CD4-positive, alpha-beta T cell treated with Interleukin-15 for 4 hours (primary cell): ENCODE measurements around the gene NUP50.

ENCODE experiments used
- DNase-seq: peaks from one replicate; pipeline ENCODE4 v3.0.0-alpha.2; 2020; ENCODE audit warnings: low spot score

Gene NUP50

DNA sequence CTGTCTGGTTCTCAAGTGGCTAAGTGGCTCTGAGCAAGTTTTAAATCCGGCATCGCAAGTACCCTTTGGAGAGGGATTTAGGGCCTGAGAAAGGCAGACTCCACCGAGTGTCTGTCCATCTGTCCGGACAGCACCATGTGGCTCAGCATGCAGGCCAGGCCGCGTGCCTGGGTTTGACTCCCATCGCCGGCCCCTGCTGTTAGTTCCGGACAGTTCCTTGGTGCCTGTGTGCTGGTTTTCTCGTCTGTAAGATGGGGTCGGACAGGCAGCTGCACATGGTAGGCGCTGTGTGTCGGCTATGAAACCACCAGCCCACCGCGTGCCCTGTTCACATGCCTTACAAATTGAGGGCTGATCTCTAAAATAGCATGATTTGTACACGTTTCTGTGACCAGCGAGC is 31.0 kb downstream of the NUP50 start:
- DNase-seq = no peak

DNA sequence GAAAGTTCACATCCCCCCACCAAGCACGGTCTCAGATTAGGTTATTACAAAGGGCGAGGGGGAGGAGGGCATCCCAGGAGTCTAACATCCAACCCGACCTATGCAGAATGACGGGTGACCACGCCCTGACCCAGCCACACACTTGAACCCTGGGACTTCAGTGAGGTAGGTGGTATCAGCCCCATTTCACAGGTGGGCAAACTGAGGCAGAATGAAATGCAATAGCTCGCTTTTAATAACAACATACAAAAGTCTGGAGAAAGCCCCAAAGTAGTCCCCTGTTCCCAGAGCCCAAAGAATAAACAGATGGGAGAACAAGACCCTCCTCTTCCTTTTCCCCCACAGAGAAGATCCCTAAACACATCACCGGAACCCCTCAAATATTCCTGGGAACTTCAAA is 31.9 kb downstream of the NUP50 start:
- DNase-seq = no peak

DNA sequence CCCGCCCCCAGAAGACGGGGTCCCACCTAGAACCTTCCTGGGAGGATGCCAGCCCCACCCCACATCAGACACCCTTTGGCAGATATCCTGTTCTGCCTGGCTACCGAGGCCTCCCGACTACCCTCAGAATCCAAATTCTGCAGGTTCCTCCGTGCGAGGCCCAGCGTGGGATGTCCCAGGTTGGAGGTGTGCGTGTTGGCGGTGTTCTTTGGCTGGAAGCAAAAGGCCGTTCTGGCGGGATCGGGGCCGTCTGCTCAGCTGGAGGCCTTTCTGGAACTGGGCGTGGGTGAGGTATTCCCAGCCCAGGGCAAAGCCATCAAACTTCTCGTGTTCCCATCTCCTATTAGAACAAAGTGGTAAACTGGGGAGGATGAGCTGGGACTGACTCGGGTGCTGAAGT is 32.6 kb downstream of the NUP50 start:
- DNase-seq = no peak

DNA sequence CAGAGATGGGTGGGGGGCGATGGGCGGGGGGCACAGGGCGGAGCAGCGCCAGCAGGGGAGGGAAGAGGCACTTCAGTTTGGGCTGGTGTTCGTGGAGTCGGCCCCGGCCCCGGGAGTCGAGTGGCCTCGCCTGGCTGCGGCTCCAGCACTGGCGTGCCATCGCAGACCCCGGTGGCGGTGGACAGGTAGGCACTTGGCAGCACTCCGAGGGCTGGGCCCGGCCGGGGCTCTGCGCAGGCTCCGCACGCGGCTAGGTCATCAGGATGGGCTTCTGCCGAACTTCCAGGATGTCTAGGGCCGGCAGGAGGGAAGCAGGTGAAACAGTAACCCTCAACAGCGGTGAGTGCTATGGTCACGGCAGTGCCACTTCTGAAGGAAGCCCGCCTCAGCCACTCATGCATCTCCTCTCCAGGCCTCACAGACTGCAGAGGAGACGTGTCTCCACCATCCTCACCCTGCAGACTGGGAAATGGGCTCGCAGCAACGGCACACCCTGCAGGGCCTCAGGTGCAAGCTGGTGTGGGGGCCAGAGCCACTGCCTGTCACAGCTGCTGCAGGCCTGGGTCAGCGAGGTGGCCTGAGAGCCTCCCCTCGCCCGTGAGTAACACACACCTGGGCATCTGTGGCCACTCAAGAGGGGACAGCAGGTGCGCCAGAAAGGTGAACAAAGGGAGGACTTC is 33.3 kb downstream of the NUP50 start:
- DNase-seq = no peak

DNA sequence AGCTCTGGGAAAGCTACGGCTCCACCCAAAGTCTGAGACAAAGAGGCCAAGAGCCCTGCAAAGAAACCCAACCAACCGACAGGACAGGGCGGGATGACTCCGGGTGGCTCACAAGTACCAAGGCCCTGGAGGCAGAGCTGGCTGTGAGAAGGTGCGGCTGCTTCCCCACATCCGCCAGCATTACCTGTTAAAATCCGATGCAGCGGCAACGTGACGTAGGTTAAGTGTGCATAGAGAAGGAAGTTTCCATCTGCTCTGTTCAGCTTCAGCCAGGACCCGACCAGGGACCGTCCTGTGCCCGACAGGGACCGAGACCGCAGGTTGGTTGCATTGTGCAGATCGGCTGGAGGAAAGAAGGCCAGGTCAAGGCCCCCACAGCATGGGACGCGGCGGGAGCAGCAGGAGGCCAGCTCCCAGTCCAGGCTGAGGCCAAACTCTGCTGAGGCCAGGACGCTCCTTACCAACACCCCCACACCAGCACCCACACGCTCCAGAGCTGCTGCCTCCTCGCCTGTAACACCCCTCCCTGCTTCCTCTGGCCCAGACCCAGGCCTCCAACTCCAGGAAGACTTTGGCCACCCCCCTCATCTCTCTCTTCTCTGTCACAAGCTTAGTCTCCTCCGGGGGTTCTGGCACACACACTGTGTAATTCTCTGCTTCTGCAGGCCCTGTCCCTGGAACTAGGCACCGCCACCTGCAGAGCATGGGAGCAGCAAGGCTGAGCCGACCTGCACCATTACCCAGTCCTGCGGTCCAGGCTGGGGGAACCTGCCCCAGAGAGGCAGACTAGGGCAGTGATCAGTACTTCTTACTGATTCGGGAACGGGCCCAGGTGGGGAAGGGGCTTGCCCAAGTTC is 34.1 kb downstream of the NUP50 start:
- DNase-seq = no peak

DNA sequence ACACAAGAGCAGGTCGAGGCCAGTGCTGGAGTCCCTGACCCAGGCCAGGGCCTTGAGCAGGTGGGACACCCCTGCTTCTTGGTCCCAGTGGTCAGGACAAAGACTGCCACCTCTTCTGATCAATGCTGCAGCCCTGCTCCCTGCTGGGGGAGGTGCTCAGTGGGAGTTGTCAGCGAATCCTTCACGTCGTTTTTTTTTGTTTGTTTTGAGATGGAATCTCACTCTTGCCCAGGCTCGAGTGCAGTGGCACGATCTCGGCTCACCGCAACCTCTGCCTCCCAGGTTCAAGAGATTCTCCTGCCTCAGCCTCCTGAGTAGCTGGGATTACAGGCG is 34.7 kb downstream of the NUP50 start:
- DNase-seq = no peak

DNA sequence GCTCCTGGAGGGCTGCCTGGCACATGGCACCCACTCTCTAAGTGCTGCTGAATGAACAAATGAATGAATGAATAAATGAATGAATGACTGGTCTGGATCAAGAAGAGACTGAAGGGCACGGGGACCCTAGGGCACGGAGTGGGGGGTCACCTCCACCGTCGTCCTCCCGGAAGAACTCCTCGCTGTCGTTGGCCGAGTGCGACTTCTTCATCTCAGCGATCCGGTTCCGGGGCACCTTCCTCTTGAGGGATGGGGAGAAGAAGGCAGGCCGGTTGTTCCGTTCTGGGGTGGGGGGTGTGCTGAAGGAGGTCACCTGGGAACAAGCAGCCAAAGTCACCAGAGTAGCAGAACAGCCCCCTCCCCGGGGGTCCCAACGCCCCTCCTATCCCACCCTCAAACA is 36.0 kb downstream of the NUP50 start:
- no peak for DNase-seq

DNA sequence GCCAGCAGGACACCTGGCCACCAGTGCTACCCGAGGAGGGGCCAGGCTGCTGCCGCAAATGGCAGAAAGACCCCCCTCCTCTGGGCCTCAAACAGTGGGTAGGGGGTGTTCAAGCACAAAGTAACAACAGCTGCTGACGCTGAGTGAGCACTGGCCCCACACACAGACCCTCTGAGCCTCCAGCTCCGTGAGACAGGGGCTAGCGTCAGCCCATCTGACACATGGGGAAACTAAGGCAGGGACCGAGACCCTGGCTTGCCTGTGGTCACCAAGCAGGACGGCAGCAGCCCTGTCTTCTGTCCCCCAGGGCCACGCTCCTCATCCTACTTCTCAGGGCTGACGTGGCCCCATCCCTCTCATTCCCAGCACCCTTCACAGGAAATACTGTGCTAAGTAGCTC is 36.5 kb downstream of the NUP50 start:
- no peak for DNase-seq

DNA sequence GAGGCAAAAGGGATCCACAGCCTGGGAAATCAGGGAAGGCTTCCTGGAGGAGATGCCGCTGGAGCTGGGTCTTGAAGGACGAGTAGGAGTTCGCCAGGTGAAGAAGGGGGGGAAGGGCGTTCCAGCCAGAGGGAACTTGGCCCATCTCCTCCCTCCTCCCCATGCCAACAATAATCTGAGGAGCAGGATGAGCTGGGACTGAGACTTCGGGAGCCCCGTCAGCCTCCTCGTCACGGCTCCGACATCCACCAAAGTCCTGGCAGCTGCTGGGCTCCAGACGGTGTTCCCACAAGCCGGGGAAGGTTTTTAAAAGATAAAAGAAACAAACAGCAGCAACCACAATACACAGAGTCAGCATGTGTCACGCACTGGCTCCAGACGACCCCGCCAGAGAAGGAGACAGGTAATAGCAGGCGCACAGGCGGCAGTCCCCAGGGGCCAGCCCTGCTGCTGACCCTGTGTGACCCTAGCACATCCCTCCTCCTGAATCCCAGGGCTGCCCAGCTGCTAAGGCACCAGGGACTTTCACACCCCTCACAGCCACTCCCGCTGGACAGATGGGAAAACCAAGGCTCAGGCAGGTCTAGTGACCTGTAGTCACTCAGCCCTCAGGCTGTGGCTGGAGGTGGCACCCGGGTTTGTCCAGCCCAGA is 37.3 kb downstream of the NUP50 start:
- DNase-seq = no peak

DNA sequence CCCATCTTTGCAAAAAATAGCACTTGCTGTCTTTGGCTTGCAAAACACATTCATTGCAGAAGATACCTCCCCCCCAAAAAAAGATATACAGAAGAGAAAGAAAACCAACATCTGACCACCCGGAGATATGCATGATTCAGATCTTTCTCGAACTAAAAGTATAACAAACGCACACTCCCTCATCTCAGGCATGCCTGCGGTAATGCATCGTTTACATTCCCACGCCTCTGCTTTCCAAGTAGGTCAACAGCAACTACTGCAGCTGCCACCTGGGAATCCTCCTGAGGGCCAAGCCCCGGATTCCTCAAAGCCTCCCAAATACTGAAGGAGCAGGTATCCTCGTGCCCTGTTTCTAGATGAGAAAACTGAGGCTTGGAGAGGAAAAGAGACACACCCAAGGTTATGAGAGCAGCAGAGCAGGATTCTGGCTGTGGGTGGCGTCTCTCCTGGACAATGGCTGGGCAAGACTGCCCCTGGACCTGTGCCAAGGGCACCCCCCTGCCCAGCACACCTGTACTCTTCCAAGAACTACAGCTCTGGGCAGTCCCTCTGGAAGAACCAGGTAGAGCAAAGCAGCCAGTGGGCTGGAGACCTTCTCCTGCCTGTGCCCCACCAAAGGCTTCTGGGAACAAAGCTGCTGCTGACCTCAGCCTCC is 38.1 kb downstream of the NUP50 start:
- DNase-seq = no peak

DNA sequence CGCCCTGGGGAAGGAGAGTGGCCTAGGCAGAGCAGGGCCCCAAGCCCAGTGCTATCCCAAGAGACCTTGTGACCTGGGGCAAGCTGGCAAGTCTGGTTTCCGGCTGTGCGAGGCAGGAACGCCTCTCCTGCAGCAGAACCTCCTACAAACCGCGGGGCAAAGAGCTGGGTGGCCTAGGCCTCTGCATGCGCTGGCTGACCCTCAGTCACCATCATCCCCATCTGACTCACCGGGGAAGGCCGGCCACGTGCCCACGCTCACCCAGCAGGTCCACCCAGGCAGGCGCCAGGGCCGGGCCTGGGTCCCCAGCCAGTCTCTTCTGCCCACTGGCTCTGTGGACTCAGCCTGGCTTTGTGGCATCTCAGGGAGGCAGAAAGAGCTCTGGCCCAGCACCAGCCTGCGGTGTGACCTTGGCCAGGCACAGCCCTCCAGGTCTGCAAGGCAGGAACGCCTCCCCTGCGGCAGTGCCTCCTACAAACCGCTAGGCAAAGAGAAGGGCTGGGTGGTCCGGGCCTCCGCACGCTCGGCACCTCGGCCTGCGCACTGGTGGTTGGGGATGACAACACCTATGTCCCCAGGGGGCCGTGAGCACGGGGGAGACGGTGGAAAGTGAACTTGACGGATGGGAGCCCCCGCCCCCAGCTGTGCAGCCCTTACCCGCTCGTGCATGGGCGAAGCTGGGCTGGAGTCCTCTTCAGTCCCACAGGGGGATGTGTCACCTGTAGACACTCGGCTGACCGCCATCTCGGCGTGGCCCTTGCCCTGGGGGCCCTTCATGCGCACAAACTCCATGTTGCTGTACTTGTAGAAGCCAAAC is 38.8 kb downstream of the NUP50 start:
- no peak for DNase-seq

DNA sequence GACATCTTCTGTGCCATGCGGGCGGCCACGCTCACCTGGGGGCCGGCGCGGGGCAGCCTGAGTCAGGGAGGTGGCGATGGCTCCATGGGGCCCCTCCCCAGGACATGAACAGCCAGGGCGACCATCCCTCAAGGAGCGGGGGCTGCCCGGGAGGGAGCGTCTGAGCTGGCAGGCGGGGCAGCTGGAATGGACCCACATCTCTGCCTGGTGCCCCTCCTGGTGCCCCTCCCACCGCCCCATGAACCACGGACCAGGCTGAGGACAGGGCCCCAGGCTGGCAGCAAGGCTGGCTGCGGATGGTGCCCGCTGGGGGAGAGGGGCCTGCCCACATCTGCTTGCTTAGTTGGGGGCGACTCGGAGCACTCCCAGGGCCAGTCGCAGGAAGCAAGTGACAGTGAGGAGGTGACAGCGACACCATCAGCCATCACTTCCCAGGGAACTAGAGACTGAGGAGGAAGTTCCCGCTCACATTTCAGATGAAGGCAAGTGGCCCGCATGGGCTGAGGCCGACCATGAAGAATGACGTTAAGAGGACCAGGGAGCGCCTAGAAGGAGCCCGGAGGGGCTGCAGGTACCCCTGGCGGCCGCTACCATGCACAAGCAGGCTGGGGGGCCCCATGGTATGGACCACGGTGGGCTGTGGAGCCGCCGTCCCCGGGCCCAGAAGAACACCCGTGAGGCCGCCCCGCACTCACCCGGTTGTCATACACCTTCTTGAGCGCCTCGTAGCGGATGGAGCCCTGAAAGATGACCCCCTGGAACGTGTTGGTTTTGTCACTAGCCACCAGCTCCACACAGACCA is 39.6 kb downstream of the NUP50 start:
- DNase-seq = no peak

DNA sequence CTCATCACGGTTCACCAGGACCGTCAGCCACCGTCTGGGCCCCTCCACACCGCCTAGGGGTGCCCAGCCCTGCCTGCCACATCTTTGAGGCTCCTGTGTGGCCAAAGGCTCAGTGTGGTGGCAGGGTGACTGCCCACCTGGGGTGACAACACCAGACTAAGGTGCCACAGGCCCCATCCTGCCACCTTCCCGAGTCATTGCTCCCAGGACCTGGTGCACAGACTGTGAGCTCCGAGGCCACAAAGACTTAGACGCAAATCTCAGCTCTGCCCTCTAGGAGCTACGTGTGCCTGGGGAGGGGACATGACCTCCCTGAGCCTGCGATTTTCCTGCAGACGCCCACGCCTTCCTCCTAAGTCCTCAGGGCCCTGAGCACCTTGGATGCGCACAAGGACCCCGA is 40.5 kb downstream of the NUP50 start:
- no peak for DNase-seq

DNA sequence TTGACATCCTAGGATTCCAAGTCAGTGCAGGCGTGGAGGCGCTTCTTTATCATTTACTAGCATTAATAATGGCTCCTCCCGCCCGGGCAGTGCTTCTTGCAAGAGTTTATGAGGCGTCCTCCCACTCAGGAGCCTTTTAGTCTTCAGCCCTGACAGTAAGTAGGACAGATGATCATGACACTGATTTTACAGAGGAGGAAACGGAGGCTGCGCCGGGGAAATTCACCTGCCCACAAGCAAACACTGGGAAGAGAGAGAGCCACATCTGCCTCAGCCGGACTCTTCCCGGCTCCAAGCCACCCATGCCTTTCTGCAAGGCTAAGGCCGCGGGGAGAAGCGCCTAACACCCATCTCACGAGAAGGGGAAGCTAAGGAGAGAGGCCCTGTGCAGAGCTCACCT is 41.1 kb downstream of the NUP50 start:
- no peak for DNase-seq

DNA sequence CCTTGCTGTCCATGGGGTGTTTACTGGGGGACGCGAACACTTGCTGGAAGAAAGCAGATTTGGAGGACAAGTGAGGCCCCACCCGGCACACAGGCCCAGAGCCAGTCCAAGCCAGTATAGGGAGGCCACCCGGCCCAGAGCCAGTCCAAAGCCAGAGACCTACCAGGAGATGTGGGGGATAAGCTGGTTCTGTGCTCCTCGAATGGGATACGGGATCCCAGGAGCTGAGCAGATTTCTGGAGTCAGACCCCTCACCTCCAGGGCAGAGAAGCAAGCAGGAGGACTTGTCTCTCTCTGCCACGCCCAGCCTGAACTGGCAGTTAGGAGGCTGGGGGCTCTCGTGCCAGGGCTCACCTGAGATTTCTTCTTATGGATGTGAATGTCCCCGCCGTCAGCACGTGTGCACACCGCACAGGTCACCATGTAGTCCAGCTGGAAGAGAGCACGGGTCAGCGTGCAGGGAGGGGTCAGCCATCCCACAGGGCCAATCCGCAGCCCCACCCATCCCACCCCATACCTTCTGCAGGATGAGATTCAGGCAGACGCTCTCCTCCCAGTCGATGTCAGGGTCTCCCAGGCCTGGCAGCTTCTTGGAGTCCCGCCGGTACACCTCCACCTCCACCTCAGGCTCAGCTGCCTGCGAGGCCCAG is 41.7 kb downstream of the NUP50 start:
- no peak for DNase-seq

DNA sequence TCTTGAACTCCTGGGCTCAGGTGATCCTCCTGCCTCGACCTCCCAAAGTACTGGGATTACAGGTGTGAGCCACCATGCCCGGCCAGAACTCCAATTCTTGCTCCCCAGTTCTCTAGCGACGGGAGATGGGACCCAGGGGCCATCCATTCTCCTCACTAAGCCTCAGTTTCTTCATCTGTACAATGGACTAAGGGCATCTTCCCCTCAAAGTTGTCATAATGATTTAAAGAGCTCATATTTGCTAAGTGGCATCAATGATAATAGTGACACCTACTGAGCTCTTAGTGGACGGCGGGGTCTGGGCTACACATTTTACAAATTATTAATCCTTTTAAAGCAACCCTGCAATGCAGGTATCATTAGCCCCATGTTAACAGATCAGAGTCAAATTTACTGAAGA is 42.5 kb downstream of the NUP50 start:
- no peak for DNase-seq

DNA sequence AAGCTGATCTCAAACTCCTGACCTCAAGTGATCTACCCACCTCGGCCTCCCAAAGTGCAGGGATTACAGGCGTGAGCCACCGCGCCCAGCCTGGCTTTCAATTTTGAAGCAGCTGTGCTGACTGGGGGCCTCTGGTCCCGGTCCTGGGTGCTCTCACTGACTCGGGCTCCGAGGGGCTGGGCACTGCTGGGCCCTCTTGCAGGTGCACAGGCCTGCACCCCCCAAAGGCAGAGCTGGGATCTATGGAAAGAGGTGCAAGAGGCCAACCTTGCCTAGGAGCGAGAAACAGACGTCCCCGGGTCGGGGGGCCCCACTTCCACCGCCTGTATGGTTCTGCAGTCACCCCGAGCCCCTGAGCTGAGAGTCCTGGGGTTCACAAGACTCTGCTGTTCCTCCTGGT is 43.8 kb downstream of the NUP50 start:
- no peak for DNase-seq

DNA sequence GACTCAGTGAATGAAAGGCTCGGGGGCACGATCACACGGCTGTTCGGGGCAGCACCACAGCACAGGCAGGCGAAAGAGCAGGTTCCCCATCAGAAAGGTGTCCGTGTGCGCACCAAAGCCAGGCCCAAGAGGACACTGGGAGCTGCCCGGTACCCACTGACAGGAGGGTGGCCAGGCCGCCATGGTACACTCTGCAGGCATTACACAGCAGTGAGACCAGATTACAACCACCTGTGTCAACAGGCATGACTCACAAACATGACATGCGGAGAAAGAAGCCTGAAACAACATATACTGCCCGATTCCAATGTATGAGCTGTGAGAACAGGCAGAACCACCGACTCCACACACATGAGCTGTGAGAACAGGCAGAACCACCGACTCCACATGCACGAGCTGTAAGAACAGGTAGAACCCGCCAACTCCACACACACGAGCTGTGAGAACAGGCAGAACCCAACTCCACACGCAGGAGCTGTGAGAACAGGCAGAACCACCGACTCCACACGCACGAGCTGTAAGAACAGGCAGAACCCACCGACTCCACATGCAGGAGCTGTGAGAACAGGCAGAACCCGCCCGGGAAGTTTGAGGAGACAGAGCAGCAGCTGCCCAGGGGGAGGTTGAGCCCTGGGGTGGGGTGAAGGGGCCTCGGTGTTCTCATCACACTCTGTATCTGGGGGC is 44.4 kb downstream of the NUP50 start:
- no peak for DNase-seq

DNA sequence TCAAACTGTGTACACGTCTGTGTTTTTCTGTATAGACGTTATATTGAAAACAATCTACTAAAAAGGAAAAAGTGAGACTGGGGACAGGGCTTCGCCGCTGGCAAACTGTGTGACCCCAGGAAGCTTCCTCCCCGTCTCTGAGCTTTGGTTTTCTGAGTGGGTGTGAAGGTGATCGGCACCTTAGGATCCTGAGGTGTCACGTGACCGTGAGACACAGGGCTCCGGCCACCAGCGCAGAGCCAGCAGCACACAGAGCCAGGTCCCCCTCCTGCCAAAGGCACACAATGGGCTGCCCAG is 44.9 kb downstream of the NUP50 start:
- DNase-seq = no peak
